PC-9 (cell line): Measurements from ENCODE around the gene PITPNB.

Experiments used
- CTCF ChIP-seq: fragments of 200-600 bp; sonication (generic); conservative IDR thresholded peaks from 2 replicates; pipeline ENCODE4 v1.6.1; 2017; ENCODE audit warnings: mixed run types, antibody characterized with exemption, mild to moderate bottlenecking, moderate library complexity
- EZH2 ChIP-seq: fragments of 200-600 bp; sonication (generic); IDR thresholded peaks from 2 replicates; pipeline ENCODE4 v1.8.0; 2017; ENCODE audit warnings: antibody characterized with exemption, low read depth

GRCh38 chr22:27886843-27887151, 32.3 kb downstream of the PITPNB start:
- TF ChIP-seq CTCF = peak; percentile 30
- TF ChIP-seq EZH2 = no peak
